NCI-H82 treated with DMSO at 0.1 percent for 48 hours (cell line): ENCODE measurements around the gene HYAL1.
A peak's percentile ranks its signal among the peaks of the same experiment; 100 is the strongest.
"Not testable (repeated sequence)": the region's sequence is repeated elsewhere in the genome, so short reads cannot be mapped to it uniquely, and the experiment has no call there.

Source experiments
- DNase-seq: peaks from one replicate; lab custom pipeline; 2025; ENCODE audit not compliant: unreplicated experiment; lab: John Stamatoyannopoulos, UW

Gene HYAL1

DNA sequence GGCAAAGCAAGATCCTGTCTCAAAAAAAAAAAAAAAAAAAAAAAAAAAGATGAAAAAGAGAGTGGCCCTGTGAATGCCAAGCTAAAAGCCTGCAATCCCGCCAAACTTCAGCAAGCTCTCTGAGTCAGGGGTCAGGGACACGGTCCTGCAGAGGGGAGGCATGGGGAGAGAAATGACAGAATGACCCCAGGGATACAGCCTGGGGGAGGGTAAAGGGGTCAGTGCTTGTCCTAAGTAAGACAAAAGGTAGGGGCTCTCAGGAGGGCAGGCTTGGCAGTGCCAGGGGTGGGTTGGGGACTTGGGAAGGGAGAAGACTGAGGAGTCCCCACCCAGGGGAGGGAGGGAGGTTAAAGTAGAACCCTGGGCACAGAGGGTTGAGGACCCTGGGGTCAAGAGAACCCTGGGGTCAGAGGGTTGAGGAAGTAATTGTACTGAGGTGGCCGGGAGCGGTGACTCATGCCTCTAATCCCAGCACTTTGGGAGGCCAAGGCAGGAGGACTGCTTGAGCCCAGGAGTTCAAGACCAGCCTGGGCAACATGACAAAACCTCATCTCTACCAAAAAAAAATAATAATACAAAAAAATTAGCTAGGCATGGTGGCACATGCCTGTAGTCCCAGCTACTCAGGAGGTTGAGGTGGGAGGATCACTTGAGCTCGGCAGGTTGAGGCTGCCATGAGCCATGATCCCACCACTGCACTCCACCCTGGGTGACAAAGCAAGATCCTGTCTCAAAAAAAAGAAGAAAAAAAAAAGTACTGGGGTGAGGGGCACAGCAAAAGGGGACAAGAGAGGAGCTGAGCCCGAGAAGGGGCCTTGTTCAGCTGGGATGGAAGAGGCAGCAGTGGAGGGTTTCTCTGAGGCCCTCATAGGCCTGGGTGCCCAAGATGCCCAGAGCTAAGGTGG is 39.6 kb downstream of the HYAL1 start:
- no peak for DNase-seq

DNA sequence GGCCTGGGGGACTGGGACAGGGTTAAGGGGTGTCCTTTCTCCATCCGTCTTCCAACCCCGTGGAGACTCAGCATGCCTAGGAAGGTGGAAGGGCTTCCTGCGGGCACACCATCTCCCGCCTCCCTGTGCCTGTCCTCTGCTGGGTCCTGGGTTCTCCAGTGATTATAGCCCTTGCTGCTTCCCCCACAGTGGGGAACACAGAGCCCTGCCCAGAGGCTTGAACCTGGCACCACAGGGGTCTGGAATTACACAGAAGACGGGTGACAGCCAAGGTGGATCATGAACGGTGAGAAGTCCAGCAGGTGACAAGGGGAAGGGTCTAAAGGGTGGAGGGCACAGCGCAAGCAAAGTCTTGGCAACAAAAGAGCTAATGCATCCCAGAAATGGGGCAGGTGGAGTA is 40.6 kb downstream of the HYAL1 start:
- no peak for DNase-seq

DNA sequence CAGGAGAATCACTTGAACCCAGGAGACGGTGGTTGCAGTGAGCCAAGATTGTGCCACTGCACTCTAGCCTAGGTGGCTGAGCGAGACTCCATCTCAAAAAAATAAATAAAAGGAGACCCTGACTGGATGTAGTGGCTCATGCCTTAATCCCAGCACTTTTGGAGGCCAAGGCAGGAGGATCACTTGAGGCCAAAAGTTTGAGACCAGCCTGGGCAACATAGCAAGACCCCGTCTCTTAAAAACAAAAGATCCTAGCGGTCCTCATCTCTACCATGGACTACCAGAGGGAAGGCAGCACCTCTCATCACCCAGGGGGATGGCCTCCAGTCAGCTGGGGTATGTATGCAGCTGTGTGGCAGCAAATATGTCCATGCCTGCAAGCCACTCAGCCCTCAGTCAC is 41.2 kb downstream of the HYAL1 start:
- not testable (repeated sequence) for DNase-seq

DNA sequence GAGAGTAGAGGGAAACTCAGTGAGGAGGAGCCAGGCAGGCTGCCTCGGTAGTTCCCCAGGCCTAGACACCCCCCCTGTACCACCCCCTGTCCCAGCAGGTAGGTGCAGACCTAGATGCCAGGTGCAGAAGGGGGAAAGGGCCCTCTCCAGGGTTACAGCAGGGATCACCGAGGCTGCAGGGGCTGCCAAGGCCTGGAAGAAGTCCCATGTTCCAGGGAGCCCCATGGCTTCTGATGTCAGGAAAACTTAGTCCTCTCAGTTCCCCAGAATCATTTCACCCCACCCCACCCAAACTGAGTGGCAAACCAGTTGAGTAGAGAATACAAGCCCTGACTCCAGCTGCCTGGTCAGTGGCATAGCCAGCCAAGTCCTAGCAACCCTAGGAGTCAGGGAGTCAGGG is 41.9 kb downstream of the HYAL1 start:
- no peak for DNase-seq

DNA sequence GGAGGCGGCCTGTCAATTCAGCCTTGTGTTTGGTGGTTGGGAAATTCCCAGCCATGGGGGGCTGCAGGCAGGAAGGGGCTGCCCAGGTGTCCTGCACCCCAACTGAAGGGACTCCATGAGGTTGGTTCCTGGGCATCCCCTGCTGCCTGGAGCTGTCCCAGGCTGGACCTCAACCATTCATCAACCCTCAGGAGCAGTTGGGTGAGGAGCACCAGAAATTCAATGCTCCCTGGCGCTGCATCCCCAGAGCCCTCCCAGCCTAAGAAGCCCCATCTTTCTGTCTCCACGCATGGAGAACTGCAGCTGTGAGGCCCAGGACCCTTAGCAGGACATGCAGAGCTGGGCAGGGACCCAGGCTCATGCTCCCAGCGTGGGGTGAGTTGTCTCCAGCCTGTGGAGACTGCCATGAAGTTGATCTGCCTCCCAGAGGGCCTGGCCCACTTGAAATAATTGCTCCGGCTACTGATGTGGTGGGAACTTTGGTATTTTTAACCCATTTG is 42.4 kb downstream of the HYAL1 start:
- DNase-seq = no peak

DNA sequence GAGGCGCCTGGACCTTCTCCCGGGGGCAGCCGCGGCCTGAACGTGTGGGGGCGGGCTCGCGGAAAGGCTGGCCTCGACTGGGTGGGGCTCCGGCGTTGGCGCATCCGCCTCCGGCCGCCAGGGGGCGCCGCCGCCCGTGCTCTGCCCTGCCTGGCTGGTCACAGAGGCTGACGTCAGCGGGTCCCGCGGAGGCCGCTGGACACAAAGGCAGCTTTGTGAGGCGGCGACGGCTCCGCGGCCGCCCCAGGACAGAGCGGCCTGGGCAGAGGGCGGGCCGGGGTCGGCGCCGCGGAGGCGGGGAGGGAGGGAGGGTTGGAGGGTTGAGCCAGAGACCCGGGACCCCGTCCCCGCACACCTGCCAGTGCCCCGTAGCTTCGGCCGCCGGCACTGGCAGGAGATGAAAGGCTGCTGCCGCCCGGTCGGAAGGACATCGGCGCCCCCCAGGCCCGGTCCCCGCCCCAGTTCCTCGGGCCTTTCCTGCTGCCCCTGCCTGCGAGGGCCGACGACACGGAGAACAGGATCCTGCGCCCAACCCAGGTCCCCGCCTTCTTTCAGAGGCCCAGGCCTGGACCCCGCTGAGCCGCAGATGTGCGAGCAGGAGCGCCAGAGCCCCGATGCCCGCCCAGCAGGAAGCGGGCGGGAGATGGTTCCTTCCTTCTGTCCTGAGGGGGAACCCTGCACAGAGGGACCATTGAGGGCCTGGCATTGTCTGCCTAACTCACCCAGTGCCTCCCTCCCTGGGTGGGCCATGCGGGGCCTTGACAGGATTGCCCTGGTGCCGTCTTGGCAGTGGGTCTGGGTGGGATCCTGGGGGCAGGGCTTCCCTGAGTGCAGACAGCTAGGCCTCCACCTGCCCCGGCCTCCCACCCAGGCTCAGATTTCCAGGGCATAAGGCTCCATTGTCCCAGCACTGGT is 43.1 kb downstream of the HYAL1 start:
- DNase-seq = peak; percentile 31

DNA sequence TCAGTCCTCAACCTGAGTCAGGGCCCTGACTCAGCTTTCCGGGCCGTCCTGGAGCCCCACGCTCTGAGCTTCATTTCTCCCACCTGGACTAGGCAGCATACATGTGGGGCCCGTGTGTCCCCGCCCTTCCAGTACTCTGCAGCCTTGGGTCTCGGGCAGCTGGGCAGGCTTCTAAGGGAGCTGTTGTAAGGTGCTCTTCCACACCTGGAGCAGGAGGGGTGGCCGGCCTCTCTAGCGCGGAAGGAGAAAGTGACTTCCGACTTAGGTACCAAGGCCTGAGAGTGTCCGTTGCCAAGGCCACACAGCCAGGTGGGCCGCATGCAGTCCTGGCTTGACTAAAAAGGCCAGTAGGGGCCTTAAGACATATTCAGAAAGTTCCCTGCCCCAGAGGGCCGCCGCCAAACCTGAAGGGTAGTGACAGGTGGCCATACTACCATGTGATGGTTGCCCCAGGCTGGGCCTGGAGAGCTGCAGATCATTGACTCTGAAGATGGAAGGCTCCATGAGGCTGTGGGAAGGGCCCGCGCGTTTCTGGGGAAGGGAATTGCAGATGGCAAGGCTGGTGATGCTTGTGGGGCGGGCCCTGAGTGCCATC is 43.8 kb downstream of the HYAL1 start:
- DNase-seq = no peak

DNA sequence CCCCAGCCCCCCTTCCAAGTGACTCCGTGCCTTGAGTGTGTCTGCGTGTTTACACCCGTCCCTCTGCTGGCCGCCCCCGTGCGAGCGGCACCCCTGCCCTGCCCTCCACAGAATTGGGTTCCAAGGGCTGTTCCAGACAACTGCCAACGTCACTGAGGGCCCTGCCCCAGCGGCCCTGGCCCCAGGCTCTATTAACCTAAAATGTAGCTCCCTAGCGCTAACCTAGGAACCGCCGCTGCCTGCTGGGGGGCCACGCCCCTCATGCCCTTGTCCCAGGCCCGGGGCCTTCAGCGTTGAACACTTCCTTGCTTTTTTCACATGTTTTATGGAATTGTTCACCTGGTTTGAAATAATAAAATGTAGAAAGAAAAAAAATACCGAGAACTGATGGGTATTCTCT is 44.4 kb downstream of the HYAL1 start:
- DNase-seq = no peak

DNA sequence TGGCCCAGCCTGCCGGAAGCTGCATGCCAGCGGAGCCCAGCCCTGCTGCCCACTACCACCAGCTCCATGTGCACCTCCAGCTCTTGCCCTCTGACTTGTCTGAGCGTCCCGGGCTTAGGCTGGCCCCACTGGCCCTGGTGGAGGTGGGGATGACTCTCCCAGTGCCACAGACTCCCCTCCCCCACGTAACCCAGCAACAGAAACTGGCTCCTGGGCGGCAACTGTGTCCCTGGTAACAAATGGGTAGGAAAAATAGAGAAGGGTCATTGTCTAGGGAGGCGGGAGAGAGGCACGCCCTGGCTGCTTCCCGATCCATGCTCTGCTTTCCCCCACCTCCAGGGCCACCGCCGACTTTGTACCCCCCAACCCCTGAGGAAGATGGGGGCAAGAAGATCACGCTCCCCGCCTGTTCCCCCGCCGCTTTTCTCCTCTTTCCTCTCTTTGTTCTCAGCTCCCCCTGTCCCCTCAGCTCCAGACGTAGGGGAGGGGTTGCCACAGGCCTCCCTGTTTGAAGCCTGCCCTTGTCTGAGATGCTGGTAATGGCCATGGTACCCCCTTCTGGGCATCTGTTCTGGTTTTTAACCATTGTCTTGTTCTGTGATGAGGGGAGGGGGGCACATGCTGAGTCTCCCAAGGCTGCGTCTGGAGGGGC is 45.2 kb downstream of the HYAL1 start:
- no peak for DNase-seq

DNA sequence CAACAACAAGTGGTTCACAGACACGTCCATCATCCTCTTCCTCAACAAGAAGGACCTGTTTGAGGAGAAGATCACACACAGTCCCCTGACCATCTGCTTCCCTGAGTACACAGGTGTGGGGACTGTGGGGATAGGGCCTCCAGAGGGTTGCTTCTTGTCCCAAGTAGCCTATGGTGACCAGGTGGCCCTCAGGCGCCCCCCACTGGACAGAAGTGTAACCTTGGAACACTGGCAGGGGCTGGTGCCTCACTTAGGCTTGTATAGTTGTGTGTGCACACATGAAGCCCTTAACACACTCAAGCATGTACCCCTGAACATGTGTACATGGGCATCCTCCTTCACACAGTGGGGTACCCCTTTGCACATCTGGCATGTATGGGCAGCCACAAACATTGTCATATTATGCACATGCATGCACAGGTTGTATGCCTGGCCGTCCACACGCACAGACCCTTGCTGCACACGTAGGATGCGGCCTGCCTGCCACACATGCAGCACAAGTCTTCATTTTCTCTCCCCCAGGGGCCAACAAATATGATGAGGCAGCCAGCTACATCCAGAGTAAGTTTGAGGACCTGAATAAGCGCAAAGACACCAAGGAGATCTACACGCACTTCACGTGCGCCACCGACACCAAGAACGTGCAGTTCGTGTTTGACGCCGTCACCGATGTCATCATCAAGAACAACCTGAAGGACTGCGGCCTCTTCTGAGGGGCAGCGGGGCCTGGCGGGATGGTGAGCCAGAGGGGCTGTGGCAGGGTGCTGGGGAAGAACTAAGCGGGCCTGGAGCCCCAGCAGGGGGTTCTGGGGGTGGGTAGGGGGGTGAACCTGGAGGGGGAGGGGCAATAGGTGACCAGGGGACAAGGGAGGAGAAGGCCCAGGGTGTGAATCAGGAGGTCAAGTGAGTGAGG is 46.1 kb downstream of the HYAL1 start:
- DNase-seq = no peak

DNA sequence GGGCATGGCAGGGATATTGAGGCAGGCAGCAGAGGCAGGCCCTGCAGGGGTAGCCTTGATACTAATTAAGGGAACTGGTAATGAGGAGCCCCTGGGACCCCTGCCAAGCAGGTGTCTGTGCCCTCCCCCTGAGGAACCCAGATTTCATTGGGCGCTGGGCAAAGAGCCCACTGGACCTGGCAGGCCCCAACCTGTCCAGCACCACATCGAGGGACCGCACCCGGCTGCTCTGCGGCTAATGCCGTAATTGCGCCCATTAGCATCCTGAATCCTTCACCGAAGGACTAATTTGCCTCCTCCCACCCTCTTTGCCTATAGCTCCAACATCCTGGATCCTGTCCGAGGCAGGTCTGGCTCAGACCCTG is 48.1 kb downstream of the HYAL1 start:
- DNase-seq = no peak

DNA sequence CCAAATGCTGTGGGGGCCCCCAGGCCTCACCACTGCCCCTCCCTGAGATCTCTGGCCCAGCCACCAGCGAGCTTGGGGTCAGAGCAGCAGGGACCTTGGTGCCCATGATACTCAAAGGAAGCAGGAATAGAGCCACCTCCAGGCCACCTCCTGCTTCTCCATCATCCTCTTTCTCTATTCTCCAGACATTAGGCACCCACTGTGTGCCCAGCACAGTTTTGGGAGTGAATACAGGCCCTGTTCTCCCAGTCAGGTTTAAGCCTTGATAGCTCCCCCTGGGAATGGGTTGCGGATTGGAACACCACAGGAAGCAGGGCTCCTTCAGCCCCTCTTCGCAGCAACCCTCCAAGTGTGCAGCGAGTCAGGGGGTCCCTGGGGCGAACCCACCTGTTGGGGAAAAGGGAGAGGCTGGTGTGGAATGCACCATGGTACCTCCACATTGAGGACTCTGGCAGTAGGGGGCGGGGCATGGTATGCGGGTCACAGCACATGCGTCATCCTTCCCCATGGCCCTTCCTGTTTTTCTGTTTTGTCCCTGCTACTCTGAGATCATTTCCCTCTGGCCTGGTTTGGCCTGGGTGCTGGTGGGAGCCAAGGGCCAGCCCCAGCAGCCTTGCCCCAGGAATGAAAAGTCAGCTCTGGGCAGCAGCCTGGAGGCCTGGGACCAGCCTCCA is 48.7 kb downstream of the HYAL1 start:
- DNase-seq = no peak

DNA sequence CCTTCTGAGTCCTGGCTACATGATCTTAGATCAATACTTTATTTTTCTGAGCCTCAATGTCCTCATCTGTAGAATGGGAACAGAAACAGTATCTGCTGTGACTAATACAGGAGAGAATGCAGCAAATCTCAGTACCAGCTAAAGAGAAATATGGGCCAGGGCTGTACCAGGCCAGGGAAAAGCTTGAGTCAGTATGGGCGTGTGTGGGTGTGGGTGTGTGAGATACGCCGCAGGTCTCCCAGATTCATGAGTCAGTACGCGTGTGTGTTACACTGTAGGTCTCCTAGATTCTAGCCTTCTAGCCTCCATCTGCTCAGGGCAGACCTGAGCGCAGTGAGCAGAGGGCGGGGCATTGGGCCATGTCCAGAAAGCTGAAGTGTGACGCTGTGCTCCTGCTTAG is 52.2 kb downstream of the HYAL1 start:
- DNase-seq = no peak

DNA sequence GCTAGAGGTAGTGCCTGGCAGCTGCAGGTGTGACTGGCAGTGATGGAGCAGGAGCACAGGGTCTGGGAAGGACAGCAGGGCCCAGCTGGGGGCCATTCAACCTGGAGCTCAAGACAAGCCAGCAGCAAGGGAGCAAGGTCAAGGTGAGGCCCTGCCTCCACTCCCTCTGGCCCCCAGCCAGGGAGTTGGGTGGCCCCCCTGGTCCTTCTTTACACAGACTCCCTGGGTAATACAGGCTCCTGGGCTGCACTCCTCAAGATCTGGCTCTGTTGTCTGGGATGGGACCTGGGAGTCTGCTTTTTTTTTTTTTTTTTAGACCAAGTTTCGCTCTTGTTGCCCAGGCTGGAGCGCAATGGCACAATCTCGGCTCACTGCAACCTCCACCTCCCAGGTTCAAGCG is 52.9 kb downstream of the HYAL1 start:
- DNase-seq = no peak
